Retinal pigment epithelial cell (primary cell): ENCODE results near the gene GNAT2.
"Not testable (repeated sequence)": the region's sequence is repeated elsewhere in the genome, so short reads cannot be mapped to it uniquely, and the experiment has no call there.

Source experiments
- DNase-seq: peaks from one replicate; pipeline ENCODE4 v3.0.0-alpha.2; 2010; ENCODE audit warnings: low read depth
- H3K4me3 ChIP-seq: 2 replicates; pipeline ENCODE4 v1.5.1; 2011; ENCODE audit warnings: mild to moderate bottlenecking, low read length, control low read depth, moderate library complexity
- TF ChIP-seq, protein P1 (sequence below): conservative IDR thresholded peaks from 2 replicates; pipeline ENCODE4 v1.5.1; 2011; ENCODE audit warnings: low read depth, low read length, control low read depth, inconsistent platforms

GNAT2 gene

DNA sequence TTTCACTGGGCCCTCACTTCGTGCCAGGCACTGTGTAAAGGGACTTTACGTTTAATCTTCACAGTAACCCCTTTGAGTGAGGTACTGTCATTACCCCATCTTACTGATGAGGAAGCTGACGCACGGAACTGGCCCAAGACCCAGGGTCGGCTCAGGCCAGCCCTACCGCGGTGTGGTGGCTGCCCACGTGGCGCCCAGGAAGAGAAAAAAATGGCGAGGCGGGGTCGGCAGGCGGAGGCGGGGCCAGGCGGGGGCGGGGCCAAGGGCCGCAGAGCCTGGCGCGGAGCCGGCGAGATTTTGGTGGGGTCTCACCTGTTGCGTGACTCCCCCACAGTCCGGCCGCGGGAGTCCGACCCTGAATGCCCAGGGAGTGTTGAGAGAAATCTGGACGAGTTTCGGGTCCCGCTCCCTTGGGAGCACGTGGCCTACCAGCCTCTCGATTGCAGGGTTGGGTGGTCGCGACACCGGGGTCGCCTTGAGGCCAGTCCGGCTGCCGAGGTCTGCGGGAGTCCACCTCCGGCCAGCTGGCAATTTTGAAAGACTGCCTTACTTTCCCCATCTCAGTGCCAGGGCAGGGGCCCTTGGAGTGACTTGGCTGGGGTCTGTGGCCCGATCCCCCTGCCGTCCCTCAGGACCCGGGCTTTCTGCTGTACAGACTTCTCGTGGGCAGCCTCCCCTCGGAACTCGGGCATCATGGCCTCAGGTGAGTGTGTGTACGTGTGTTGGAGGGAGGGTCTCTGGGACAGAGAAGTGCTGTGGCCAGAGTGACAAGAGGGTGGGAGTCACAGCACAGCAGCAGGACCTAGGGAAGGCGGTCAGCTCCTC is at the start of gene GNAT2, which contains the start of gene AMPD2:
Gene GNAT2, minus strand, starts transcription at position 41 of the 825 bp plus-strand sequence. CDS start 6,746 bp downstream, outside the sequence.
Gene AMPD2, plus strand, starts transcription at position 262 of the 825 bp plus-strand sequence. CDS start 1,339 bp downstream, outside the sequence.
- peak; percentile 54 for DNase-seq
- TF ChIP-seq, protein P1, sequence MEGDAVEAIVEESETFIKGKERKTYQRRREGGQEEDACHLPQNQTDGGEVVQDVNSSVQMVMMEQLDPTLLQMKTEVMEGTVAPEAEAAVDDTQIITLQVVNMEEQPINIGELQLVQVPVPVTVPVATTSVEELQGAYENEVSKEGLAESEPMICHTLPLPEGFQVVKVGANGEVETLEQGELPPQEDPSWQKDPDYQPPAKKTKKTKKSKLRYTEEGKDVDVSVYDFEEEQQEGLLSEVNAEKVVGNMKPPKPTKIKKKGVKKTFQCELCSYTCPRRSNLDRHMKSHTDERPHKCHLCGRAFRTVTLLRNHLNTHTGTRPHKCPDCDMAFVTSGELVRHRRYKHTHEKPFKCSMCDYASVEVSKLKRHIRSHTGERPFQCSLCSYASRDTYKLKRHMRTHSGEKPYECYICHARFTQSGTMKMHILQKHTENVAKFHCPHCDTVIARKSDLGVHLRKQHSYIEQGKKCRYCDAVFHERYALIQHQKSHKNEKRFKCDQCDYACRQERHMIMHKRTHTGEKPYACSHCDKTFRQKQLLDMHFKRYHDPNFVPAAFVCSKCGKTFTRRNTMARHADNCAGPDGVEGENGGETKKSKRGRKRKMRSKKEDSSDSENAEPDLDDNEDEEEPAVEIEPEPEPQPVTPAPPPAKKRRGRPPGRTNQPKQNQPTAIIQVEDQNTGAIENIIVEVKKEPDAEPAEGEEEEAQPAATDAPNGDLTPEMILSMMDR = no peak
- peak within 1 kb of the TSS; percentile 95 for H3K4me3 ChIP-seq

DNA sequence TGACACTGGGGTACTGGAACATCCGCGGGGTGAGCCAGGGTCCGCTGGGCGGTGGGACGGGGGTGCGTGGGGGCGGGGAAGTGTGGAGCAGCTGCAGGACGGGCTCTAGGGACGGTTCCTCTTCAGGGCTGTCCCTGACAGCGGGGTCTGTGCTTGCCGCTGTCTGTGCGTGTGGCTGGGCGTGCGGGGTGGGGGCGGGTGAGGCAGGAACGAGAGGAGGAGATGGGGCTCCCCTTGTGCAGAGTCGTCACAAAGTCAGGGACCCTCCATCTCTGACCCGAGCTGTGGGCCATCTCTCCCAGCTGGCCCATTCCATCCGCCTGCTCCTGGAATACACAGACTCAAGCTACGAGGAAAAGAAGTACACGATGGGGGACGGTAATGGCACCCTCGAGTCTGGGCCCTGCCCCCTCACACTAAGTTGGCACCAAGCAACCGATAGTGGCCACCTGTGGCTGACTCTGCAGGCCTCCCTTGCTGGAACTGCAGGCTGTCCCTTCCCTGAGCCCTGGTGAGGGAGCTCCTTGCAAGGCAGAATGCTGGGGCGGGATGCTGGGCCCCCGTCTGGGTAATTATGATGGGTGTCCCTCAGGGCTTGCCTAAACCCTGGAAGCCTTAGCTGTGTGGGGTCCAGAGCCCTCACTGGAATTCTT is 48.8 kb upstream of the GNAT2 start:
- DNase-seq = no peak
- H3K4me3 ChIP-seq = peak overlapping the region; percentile 50
- TF ChIP-seq, protein P1 = no peak

DNA sequence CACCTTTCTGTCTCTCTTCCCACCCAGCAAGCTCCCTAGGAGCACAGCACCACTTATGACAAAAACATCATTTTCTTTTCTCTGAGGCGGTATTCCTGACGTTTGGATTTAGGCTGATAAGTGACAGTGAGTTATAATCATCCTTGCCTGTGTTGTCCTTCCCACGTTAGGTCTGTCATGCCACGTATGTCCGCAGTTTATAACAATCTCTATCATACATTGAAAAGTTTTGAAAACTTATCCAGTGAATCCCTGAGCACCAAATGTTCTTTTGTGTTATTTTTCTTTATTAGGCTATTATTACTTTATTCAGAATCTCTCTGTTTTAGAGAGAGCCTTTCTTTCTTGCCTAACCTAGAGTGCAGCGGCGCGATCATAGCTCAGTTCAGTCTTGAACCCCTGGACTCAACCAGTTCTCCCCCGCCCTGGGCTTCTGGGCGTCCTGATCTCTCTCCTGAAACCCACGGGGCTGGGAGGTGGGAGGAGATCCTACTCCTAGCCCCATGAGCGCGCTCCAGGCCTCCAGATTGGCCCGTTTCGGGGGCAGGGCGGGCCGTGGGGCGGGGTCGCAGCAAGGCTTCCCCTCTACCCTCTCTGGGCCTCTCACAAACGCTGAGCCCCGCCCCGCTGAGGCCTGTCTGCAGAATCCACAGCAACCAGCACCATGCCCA is 48.2 kb upstream of the GNAT2 start, which contains the start of gene GSTM2:
Gene GSTM2, plus strand, starts transcription at position 606 of the 671 bp plus-strand sequence. Its CDS starts 59 bp downstream, at position 665.
- TF ChIP-seq, protein P1 = no peak
- no peak for DNase-seq
- H3K4me3 ChIP-seq = peak within 1 kb of the TSS; percentile 50

DNA sequence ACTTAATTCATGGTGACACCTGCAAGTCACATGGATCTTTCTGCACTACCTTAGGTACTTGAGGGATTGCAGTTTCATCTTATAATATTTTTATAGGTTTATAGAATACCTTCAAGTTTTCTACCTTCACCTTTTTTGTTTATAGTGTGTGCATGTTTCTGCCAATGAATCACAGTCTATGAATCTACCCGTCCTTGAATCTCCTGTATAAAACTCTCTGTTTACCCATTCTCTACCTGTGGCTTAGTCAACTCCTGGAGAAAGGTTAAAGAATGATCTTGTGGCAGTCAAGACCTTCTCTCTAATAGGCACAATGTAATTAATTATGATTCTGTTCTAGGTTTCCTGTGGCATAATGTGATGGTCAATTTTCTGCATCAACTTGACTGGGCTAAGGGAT is 45.3 kb upstream of the GNAT2 start:
- no peak overlapping the region for H3K4me3 ChIP-seq
- TF ChIP-seq, protein P1 = no peak
- DNase-seq = no peak

DNA sequence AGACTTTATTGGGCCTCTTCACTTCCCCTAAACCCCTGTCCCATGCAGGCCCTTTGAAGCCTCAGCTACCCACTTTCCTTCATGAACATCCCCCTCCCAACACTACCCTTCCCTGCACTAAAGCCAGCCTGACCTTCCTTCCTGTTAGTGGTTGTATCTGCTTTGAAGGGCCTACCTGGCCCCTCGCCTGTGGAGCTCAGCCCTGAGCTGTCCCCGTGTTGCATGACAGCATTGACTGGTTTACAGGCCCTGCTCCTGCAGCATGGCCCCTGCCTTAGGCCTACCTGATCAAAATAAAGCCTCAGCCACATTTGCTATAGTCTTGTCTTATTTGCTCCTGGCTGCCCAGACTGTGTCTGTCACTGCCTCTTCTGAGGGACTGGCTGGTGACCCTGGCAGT is 42.0 kb upstream of the GNAT2 start:
- TF ChIP-seq, protein P1 = no peak
- DNase-seq = no peak
- no peak overlapping the region for H3K4me3 ChIP-seq

DNA sequence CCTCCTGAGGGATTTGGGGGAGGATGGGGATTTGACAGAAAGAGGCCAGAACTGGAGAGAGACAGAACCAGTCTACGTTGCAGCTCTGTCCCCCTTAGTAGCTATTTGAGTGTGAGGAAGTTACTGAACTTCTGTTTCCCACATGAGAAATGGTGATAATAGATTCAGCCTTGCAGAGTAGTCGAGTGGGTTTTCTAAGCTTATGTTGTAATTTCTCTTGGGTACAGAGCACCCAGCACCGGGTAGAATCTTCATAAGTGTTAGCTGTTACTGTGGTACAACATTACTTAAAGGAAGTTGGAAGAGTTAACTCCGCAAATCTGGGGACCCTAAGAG is 41.2 kb upstream of the GNAT2 start:
- H3K4me3 ChIP-seq = not testable (repeated sequence)

DNA sequence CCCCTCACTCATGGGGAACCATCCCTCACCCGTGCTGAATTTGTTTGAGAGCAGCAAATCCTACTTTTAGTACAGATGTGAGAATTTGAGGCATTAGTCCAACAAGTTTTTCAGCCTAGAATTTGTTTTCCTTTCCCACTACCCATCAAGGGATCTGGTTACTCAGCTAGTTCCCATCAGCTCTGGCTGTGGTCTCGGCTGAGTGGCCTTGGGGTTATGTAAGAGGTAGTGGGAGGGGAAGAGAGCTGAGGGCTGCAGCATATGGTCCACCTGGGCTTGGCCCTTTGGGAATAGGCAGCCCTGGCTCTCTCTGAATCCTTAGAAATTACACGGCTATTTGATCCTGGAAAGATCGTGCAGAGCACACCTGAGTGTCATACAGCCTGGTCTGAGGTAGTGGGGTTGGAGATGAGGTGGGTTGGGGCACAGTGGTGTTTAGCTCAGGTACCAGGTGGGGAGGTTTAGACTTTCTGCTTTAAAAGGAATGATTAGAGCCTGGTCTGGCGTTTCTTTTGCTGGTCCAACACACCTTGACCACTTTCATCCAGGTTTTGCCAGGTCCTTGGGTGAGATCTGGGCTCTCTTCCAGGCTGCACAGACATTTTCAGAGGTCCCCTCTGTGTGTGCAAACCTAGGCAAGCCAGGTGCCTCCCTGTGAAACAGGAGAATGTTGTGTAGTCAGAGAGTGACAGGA is 40.7 kb upstream of the GNAT2 start:
- no peak for DNase-seq
- TF ChIP-seq, protein P1 = no peak
- H3K4me3 ChIP-seq = no peak overlapping the region

More for the DNA sequence above, 41.2 kb upstream of the GNAT2 start:
- DNase-seq = not testable (repeated sequence)
